NCI-H82 treated with DMSO at 0.1 percent for 48 hours (cell line): ENCODE measurements around the gene RBP5.

Source experiments
- DNase-seq: peaks from one replicate; lab custom pipeline; 2025; ENCODE audit not compliant: unreplicated experiment; lab: John Stamatoyannopoulos, UW

The RBP5 gene

DNA sequence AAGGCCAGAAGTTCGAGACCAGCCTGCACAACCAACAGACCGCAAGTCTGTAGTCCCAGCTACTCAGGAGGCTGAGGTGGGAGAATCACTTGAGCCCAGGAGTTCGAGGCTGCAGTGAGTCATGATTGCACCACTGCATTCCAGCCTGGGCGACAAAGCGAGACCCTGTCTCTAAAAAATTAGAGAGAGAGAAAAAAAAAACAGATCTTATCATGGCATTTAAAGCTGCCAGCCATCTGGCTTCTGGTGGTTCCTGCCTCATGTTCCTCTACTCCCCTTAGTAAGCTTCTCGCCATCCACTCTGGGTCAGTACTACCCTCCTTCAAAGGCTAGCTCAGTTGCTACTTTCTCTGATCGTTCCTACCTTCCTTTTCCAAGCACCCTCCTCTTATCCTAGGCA is 17.5 kb upstream of the RBP5 start:
- DNase-seq = no peak

DNA sequence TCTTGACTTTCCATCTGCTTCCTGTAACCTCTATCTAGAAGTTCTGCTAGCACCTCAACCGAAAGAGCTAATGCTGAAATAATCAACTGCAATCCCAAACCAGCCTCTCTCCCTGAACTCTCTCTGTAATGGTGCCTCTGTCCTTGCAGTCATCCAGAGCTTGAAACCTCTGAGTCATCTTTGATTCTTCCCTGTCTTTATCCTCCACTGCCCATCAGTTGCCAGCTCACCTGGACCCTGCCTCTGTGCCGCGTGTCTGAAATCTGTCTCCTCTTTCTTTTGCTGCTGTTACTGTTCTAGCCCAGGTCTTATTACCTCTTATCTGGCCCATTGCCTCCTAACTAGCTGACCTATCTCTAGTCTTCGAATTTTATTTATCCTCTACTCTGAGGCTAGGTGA is 17.0 kb upstream of the RBP5 start:
- DNase-seq = no peak

DNA sequence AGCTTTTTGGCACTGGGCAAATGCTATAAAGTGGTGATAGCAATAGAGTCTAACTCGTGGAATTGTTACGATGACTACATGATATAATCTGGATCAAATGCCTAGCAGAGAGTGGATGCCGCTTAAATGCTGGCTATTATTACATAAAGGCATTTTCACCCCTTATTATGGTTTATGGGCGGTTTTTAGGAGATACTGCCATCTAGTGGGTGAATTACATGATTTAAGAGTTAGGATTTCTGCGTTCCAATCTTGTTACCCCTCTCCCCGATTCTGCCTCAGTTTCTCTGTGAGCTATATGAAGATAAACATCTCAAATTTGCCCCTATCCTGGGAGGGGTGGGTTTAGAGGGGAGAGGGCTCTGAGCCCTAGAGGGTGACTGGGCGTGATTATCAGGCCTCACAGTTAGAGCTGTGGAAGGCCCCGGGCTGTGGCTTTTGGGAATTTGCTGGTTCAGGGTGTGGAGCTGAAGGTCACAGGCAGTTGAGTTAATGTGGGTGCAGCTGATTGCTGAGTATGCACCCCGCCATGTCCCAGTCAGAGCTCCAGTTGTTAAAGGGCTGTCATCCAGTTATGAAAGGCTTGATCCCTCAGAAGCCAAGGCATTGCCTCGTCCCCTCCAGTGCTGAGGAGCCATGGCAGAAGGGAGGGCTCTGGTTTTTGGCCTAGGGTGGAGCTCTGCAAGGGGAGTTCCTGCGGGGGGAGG is 15.9 kb upstream of the RBP5 start:
- peak; percentile 14 for DNase-seq

DNA sequence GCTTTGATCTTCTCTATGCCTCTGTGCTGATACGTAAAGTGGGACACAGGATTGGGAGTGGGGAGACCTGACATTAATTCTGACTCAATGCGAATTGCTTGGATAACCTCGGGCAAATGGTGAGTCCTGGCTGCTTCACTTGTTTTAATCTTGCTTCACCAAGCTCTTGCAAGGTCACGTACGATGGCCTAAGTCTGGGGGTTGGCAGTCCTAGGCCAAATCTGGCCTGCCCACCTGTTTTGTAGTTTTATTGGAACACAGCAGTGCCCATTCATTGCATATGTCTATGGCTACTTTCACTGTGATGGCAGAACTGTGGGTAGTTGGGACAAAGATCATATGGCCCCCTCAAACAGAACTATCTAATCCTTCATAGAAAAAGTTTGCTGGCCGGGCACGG is 14.9 kb upstream of the RBP5 start:
- DNase-seq = no peak

DNA sequence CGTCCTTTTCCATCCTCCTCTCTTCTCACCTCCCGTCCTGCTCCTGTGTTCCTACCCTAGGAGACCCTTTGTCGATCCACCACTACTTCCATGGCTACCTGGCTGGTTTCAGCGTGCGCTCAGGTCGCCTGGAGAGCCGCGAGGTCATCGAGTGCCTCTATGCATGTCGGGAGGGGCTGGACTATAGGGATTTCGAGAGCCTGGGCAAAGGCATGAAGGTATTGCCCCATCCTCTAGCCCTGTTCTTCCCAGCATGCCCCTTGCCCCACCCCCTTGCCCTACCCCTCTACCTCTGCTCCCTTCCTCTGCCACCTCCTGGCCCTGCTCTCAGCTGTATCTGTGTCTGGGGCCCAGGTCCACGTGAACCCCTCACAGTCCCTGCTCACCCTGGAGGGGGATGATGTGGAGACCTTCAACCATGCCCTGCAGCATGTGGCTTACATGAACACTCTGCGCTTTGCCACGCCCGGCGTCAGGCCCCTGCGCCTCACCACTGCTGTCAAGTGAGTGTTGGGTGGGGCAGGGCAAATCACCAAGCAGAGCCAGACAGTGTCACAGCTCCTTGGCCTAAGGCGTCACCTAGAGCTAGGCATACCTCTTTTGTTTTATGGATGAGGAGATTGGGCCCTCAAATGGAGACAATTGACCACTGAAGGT is 14.2 kb upstream of the RBP5 start:
- no peak for DNase-seq

DNA sequence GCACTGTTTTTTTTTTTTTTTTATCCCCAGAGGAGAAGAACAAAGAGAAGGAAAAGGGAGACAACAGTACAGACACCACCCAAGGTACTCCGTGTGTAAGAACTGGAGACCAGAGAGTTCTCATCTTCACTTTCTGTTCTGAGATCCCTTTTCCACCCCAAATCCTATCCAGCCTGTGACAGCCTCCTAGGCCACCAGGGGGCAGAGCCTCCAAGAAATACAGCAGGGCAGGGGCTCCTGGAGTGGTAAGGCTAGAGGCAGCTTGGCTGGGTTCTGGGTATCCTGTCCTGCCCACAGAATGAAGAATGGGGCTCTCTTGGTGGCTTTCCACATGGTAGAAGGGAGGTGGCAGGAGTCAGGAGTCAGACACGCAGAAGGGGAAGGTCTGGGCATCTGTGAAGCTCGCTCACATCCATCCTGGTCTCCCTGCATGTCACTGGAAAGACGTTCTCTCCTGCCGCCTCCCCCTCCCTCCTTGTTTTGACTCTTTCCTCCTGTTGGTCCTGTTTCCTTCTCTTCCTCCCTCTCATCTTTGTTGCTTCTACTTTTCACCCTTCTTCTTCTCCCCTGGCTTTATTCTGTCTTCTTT is 13.5 kb upstream of the RBP5 start:
- peak; percentile 8 for DNase-seq

DNA sequence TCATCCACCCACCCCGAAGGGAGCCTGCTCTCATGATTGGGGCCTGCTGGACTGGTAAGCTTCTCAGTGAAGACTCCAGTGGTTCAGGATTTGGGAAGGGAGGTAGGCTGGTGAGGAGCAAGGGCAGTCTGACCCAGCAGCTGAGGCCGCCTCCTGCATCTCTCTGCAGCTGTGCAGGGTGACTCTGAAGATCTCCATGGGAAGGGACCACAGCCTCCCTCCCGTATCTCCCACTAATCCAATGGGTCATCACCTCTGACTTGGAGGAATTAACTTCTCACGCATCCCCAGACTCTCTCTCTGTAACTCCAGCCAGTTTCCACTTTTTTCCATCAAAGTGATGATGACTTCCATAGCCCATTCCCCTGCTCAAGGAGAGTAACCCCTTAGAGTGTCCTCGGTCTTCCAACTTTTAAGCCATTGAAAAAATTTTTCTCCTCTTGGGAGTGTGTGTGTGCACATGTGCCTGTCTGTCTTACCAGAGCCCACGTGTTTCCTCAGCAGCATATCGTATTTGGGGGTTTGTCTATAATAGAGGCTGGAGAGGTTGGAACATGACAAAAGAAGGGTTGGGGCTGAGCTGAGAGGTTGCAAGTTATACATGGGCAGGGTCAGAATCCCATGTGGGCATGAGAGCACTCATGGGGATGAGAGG is 12.8 kb upstream of the RBP5 start:
- no peak for DNase-seq

DNA sequence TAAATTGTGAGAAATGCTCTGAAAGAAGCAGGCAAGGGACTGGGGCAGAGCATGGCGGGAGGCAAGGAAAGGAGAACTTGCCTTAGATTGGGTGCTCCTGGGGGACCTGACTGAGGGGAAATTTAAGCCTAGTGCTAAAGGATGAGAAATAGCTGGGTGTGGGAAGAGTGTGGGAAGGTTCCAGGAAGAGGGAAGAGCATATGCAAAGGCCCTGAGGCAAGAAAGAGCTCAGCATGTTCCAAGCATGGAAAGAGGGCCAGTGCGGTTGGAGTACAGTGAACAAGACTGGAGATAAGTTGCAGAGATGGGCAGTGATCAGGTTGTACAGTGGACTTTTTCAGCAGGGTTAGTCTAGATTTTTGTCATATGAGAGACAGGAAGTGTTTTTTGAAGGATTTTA is 10.5 kb upstream of the RBP5 start:
- DNase-seq = no peak

DNA sequence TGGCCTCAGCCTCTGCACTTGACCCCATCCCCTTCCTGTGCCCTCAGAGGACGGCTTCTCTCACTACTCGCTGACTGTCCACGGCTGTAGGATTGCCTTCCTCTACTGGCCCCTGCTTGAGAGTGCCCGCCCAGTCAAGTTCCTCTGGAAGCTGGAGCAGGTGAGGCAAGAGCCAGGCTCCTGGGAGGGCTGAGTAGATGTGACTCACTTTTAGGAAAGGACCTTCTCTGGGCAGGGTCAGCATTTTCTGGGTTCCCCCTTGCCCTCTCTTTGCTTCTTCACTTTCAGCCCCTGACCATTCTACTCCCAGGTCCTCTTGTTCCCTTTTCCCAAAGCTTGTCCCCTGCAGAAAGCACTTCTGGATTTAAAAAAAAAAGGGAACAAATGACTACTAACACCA is 9.2 kb upstream of the RBP5 start:
- no peak for DNase-seq

DNA sequence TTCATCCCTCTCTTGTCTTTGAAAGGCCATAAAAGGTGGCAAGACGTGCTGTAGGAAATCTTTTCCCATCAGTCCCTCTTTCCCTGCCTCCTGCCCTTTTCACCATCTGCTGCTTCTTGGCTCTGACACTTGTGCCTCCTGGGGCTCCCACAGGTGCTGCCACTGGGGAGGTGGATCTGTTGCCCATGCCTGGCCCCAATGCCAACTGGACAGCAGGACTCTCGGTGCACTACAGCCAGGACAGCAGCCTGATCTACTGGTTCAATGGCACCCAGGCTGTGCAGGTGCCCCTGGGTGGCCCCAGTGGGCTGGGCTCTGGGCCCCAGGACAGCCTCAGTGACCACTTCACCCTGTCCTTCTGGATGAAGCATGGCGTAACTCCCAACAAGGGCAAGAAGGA is 8.0 kb upstream of the RBP5 start:
- DNase-seq = no peak

DNA sequence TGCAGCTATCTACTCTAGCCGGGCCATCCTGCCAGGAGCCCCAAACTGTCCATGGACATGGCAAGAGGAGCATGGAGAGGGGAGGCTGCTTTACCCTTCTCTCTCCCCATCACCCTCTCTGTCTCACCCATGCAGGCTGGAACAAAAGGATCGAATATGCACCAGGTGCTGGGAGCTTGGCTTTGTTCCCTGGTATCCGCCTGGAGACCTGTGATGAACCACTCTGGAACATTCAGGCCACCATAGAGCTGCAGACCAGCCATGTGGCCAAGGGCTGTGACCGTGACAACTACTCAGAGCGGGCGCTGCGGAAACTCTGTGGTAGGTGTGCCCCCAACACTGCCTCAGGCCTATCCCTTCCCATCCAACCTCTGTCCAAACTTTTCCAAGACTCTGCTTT is 7.4 kb upstream of the RBP5 start:
- DNase-seq = no peak

DNA sequence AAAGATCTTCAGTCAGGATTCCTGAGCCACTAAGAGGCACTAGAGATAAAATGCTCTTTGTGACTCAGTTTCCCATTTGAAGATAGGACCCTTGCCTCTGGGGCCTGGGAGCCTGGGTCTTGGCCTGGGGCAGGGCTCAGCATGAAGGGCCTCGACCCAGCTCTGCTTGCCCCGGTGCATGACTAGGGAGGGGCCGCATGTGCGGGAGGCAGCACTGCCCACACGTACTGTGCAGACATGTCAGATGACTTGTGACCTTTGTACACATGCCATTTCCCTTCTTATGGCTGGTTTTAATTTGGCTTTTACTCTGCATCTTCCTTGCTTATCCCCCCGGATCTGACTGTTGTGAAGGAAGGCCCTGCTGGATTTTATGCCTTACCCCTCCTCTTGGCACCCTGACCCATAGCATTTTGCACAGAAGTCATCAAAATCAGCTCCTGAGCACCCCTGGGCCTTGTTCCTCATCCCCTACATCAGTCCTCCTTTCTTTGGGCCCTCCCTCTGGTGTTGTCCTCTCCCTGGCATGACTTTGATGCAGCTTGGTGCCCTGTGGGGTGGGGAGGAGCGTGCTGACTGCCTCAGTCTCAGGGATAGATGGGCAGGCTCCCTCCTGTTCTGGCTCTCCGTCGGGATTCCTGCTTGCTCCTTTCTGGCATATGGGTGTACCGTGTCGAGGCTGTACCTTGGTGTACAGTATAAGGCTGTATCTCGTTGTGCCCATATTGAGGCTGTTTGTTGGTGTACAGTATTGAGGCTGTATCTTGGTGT is 5.9 kb upstream of the RBP5 start:
- no peak for DNase-seq

DNA sequence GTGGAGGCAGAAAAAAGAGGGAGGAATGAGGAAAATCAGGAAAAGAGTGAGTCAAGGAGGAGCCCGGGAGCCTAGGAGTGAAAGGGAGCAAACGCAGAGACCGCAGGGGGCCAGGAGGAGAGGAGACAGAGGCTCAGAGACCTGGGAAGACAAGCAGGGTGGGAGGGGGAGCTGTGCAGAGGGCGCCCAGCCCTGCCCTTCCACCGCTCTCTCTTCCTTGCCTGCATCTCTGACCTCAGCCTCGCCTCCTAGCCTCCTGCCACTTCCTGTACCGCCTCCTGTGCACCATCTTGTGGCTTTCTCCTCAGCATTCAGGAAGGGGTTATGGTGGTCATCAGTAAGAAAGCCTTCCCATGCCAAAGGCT is 2.8 kb upstream of the RBP5 start:
- DNase-seq = no peak

DNA sequence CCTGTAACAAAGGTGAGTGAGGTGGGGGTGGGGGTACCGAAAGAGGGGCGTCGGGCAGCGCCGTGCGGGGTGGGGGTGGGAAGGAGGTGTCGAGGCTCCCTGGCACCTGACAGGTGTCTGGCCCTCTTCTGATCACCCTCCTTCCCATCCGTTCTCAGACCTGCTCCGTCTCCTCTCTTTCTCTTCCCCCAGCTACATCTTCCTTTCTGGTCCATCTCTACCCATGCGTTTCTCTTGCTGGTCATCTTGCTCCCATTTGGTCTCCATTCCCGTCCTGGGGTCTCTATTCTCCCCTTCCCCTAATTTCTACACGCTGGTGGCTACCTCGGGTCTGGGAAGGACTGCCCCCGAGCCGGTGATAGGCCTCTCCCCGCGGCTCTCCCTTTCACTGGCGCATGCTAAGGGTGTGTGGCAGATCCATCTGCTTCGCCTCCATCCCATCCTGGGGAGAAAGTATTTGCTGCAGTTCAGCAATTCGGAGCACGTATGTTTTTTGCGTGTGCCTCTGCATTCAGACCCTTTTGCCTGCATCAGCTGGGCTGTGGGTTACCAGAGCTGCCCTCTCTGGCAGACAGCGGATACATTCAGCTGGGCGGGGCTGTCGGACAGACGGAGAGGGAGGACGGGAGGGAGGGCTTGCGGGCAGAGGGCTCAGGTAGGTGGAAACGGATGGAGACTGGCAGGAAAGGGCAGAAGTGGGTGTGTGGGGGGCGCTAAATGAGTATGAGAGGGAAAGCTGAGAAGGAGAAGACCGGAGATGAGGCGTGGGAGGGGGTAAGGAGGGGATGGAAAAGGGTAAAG is 2.2 kb upstream of the RBP5 start:
- DNase-seq = peak; percentile 12

DNA sequence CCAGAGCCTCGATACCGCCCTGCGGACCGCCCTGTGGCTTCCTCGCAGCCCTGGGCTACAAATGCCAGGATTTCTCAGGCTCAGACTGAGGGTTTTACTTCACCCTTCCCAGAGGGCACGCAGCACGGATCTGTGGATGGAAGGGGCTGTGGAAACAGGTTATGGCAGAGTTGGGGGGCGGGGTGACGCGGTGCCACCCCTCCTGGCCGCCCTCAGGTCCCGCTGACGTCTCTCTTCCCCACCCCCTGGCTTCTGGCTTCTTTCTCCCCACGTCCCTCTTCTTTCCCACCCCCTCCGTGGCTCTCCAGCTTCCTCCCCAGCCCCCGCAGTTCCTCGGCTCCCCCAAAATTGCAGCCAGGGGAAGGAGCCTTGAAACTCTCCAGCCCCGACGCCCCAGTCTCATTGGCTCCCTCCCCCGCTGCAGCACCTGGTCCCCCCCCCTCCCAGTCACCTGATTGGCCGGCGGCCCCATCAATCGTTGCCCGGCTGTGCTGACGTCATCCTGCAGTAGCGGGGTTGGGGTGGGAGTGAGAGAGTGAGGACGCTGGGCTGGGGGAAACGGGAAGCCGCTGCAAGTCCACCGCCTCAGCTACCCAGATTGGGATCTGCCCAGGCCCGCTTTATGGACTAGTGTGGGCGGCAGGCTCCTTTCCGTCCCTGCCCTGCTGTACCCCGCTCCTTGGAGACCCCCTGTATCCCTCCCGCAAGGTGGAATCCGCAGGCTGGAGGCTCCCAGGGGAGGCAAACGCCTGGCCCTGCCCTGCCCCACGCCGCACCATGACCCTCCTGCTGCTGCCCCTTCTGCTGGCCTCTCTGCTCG is 1.4 kb upstream of the RBP5 start, which contains the start of gene CLSTN3:
Gene CLSTN3 (plus strand): TSS at position 500 of the 820 bp plus-strand sequence. CDS start 278 bp downstream, at position 778.
- DNase-seq = peak; percentile 76

DNA sequence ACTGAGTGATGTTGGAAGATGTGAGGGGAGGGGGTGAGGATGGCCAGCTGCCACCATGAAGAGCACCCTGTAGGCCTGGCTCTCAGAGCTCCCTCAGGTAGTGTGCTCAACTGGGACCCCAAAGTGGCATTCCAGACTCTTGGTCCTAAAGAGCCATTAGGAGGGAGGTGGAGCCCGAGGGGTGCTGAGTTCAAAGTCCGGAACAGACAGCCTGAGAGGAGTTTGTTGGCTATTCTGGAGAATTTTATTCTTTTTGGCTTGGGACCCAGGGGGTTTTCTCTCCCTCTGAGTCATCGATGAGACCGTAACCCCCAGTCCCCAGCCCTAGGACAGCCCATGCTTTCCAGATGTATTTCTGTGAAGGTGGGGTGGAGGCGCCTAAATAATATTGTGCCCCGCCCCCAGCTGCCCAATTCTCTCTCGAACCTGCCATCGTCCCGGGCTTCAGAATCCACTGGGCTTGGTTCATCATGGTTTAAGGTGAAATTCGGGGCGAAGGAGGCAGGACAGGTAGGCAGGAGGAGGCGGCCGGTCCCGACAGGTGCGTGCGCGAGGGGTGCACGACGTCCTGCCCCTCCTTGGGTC is 690 bp upstream of the RBP5 start:
- DNase-seq = no peak

DNA sequence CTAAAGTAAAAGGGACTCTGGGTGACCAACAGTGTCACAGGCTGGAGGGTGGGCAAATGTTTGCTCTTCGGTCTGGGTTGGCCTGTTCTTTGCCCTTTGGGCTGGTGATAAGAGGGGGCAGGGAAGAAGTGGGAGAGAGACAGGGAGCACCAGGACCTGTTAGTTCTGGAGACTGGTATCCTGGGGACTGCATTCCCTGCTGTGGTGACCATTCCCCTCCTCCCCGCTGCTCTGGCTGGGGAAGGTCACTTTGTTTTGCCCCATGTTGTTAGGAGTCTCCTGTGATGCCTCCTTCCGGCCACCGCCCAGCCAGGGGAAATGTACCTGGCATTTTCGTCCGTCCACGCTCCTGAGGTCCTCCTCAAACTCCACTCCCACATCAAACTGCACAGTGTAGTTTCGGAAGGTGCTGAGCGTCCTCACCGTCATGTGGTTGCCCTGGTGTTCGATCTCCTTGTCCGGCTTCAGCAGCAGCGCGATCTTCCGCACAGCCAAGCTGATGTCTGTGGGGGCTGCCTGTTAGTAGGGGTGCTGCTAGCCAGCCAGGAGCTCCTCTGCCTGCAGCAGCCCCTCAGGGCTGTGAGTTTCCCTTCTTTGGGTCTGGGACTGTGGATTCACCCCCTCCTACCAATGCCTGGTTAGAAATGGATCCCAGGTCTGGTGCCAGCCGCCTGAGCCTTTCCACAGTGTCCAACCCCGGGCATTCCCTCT is 618 bp downstream of the RBP5 start:
- no peak for DNase-seq

DNA sequence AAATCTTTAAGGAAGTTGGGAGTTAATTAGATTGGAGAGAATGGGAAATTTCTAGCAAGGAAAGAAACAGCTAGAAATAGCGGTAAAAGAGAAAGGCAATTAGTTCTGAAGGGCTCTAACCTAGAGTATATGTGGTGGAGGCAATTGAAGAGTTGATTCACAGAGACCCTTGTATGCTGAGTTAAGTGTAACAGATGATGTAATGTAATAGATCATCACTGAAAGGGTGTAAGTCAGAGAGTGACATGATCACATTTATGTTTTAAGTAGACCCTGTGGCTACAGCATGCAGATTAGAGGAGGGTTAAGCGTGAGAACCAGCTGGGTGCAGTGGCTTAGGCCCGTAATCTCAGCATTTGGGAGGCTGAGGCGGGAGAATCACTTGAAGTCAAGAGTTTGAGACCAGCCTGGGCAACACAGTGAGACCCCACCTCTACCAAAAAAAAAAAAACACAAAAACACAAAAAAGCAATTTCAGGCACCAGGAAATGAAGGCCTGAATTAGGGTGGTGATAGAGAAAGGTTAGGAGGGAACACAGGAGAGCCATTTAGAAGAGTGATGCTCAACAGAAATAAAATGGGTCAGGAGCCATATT is 3.0 kb downstream of the RBP5 start:
- DNase-seq = no peak
